HepG2 (cell line): ENCODE measurements around the gene GCN1. TPM values are rescaled to one million over a fixed set of nuclear protein-coding genes. Genes with fewer than 3 reads are reported as not detected.
A peak's percentile ranks its signal among the peaks of the same experiment; 100 is the strongest.

Source experiments
- ESRRA ChIP-seq: sonication (generic); formaldehyde crosslinking; IDR thresholded peaks from 2 replicates; pipeline ENCODE4 v1.5.1; 2020; ENCODE audit warnings: mild to moderate bottlenecking, low read depth, missing genetic modification reagents
- HOXA9 ChIP-seq: sonication (generic); formaldehyde crosslinking; IDR thresholded peaks from 2 replicates; pipeline ENCODE4 v1.8.1; 2022; ENCODE audit warnings: missing genetic modification reagents, mild to moderate bottlenecking, moderate library complexity, borderline replicate concordance
- MAF1 ChIP-seq: sonication (generic); formaldehyde crosslinking; IDR thresholded peaks from 2 replicates; pipeline ENCODE4 v1.5.0; 2020; ENCODE audit warnings: missing genetic modification reagents, borderline replicate concordance
- MAFK ChIP-seq, 2 experiments: IDR thresholded peaks in 1 of 2; conservative IDR thresholded peaks in 1 of 2; 2 replicates each; pipeline ENCODE4 v1.6.1; 2011; ENCODE audit warnings: improper control_type of control experiment in 2 of 2, low read length in 2 of 2
- MAX ChIP-seq: IDR thresholded peaks from 2 replicates; pipeline ENCODE4 v1.6.1; 2012; ENCODE audit warnings: inconsistent platforms
- MED1 ChIP-seq: sonication (generic); formaldehyde crosslinking; IDR thresholded peaks from 2 replicates; pipeline ENCODE4 v1.4.0; 2020; ENCODE audit warnings: missing genetic modification reagents
- MIXL1 ChIP-seq: IDR thresholded peaks from 2 replicates; pipeline ENCODE4 v1.6.1; 2016
- MXD3 ChIP-seq: IDR thresholded peaks from 2 replicates; pipeline ENCODE4 v1.6.1; 2016; ENCODE audit warnings: mild to moderate bottlenecking, missing biosample characterization, missing genetic modification reagents
- MYNN ChIP-seq: sonication (generic); formaldehyde crosslinking; IDR thresholded peaks from 2 replicates; pipeline ENCODE4 v1.4.0; 2020; ENCODE audit warnings: mild to moderate bottlenecking, low read depth, missing genetic modification reagents
- NCOA1 ChIP-seq: sonication (generic); formaldehyde crosslinking; IDR thresholded peaks from 2 replicates; pipeline ENCODE4 v1.9.0; 2021; ENCODE audit warnings: missing genetic modification reagents
- NPAS2 ChIP-seq: sonication (generic); formaldehyde crosslinking; IDR thresholded peaks from 2 replicates; pipeline ENCODE4 v1.8.0; 2022; ENCODE audit warnings: mild to moderate bottlenecking, missing genetic modification reagents, borderline replicate concordance
- RFX3 ChIP-seq: IDR thresholded peaks from 2 replicates; pipeline ENCODE4 v1.6.1; 2016; ENCODE audit warnings: missing biosample characterization, missing genetic modification reagents
- SETDB1 ChIP-seq: sonication (generic); formaldehyde crosslinking; IDR thresholded peaks from 2 replicates; pipeline ENCODE4 v1.5.1; 2020; ENCODE audit warnings: missing genetic modification reagents, mild to moderate bottlenecking, borderline replicate concordance
- SNAPC5 ChIP-seq: sonication (generic); formaldehyde crosslinking; IDR thresholded peaks from 2 replicates; pipeline ENCODE4 v1.8.1; 2023; ENCODE audit warnings: mild to moderate bottlenecking, missing genetic modification reagents, borderline replicate concordance
- SRF ChIP-seq: IDR thresholded peaks from 2 replicates; pipeline ENCODE4 v1.6.1; 2011; ENCODE audit warnings: mild to moderate bottlenecking, low read depth, low read length, moderate library complexity
- STAT5B ChIP-seq: sonication (generic); formaldehyde crosslinking; IDR thresholded peaks from 2 replicates; pipeline ENCODE4 v1.4.0; 2020; ENCODE audit warnings: missing genetic modification reagents
- TAF1 ChIP-seq: sonication (generic); formaldehyde crosslinking; IDR thresholded peaks from 2 replicates; pipeline ENCODE4 v1.4.0; 2020; ENCODE audit warnings: missing genetic modification reagents
- TERF1 ChIP-seq: sonication (generic); formaldehyde crosslinking; IDR thresholded peaks from 2 replicates; pipeline ENCODE4 v1.8.0; 2022; ENCODE audit warnings: mild to moderate bottlenecking, missing genetic modification reagents, moderate library complexity
- TOPORS ChIP-seq: sonication (generic); formaldehyde crosslinking; IDR thresholded peaks from 2 replicates; pipeline ENCODE4 v1.8.0; 2023; ENCODE audit warnings: mild to moderate bottlenecking, missing genetic modification reagents
- TP53 ChIP-seq: sonication (generic); formaldehyde crosslinking; conservative IDR thresholded peaks from 2 replicates; pipeline ENCODE4 v1.4.0; 2020; ENCODE audit warnings: missing genetic modification reagents
- ZFX ChIP-seq: sonication (generic); formaldehyde crosslinking; IDR thresholded peaks from 2 replicates; pipeline ENCODE4 v1.4.0; 2020; ENCODE audit warnings: mild to moderate bottlenecking, low read depth, missing genetic modification reagents, moderate library complexity
- ZFYVE20 ChIP-seq: sonication (generic); formaldehyde crosslinking; IDR thresholded peaks from 2 replicates; pipeline ENCODE4 v1.8.0; 2023; ENCODE audit warnings: low read depth, mild to moderate bottlenecking, moderate library complexity, missing genetic modification reagents, borderline replicate concordance
- ZKSCAN8 ChIP-seq: IDR thresholded peaks from 2 replicates; pipeline ENCODE4 v1.6.1; 2016; ENCODE audit warnings: borderline replicate concordance, missing genetic modification reagents, missing compliant biosample characterization
- ZNF136 ChIP-seq: sonication (generic); formaldehyde crosslinking; IDR thresholded peaks from 2 replicates; pipeline ENCODE4 v1.8.1; 2022; ENCODE audit warnings: low read depth, mild to moderate bottlenecking, moderate library complexity, missing genetic modification reagents
- ZNF558 ChIP-seq: sonication (generic); formaldehyde crosslinking; IDR thresholded peaks from 2 replicates; pipeline ENCODE4 v1.9.0; 2022; ENCODE audit warnings: mild to moderate bottlenecking, missing genetic modification reagents, borderline replicate concordance
- ZNF720 ChIP-seq: sonication (generic); formaldehyde crosslinking; IDR thresholded peaks from 2 replicates; pipeline ENCODE4 v1.4.0; 2020; ENCODE audit warnings: missing genetic modification reagents
- polyA plus RNA-seq, 8 experiments: library from polyadenylated mRNA; depleted of rRNA in 3 of 8; stranded (reverse) in 7 of 8; unstranded in 1 of 8; fragments of >200 nt; fragmentation: Illumina TruSeq in 4 of 8; extraction: Trizol in 4 of 8; gene quantifications; 2 replicates each; pipeline versions ENCODE4 v1.2.1 to v1.2.3, GENCODE V29; 2011 to 2016; ENCODE audit warnings: low read depth in 4 of 8, missing spikeins in 1 of 8, mixed read lengths in 1 of 8; ENCODE audit not compliant: insufficient read depth in 1 of 8
- total RNA-seq, 5 experiments: library from RNA; depleted of rRNA; stranded (reverse); fragments of >200 nt; fragmentation: Illumina TruSeq; extraction: Trizol; gene quantifications; 2 replicates each; pipeline ENCODE4 v1.2.3, GENCODE V29; 2016; ENCODE audit warnings: low read depth in 1 of 5

The GCN1 gene
- total and polyA plus RNA-seq, 2 of the 13 experiments (the other 11 are each of a cell fraction or from before 2014, with no cell fraction given), result 58.2 to 83.0 TPM

GRCh38 chr12:120194534-120195395 lies at the start of gene GCN1 (continued):
- TF ChIP-seq NPAS2 (CRISPR knock-in tag) (0 out of 2 replicates have a peak, but pooled peaks have one; percentile 61), TOPORS (CRISPR knock-in tag) (no peak), TP53 (CRISPR knock-in tag) (no peak), ZNF720 (CRISPR knock-in tag) (no peak), STAT5B (CRISPR knock-in tag) (0 out of 2 replicates have a peak, but pooled peaks have one; percentile 26), MAF1 (CRISPR knock-in tag) (0 out of 2 replicates have a peak, but pooled peaks have one; percentile 65), MAX (peak; percentile 99), SNAPC5 (CRISPR knock-in tag) (peak; percentile 84), MXD3 (CRISPR knock-in tag) (peak; percentile 91), RFX3 (CRISPR knock-in tag) (no peak), MAFK (conservative IDR thresholded peaks at IDR 0.05 in 1 of 2, IDR thresholded peaks at IDR 0.05 in 1 of 2; ENCODE audit: low read length in 2 of 2) (no peak), SRF (no peak), MYNN (no peak; the same call in 1 of the 2 replicates), ZNF136 (CRISPR knock-in tag) (no peak), ESRRA (peak; percentile 28; the same call in 1 of the 2 replicates), ZFX (CRISPR knock-in tag) (peak; percentile 98), SETDB1 (no peak), ZNF558 (CRISPR knock-in tag) (peak; percentile 96; the same call in 1 of the 2 replicates), TAF1 (CRISPR knock-in tag) (peak; percentile 95), NCOA1 (no peak), ZFYVE20 (CRISPR knock-in tag) (no peak), MIXL1 (peak; percentile 10; the same call in 1 of the 2 replicates), TERF1 (CRISPR knock-in tag) (no peak), HOXA9 (CRISPR knock-in tag) (no peak), MED1 (CRISPR knock-in tag) (peak; percentile 82), ZKSCAN8 (no peak; the same call in 1 of the 2 replicates)
